Ascending aorta (tissue), 2 donors: ENCODE data around the gene CDKN2A. TPM values are rescaled to one million over a fixed set of nuclear protein-coding genes. Genes with fewer than 3 reads are reported as not detected.
A peak's percentile ranks its signal among the peaks of the same experiment; 100 is the strongest.

Experiments used
- DNase-seq, 2 donors: peaks; one replicate each; pipeline ENCODE4 v3.0.0-alpha.2; 2019; ENCODE audit warnings: low spot score in 2 of 2
- H3K27ac ChIP-seq, 2 donors: fragments of 200-600 bp; sonication (generic); one replicate each; pipeline ENCODE4 v1.5.1; 2016 to 2017; ENCODE audit warnings: mild to moderate bottlenecking in 1 of 2
- H3K27me3 ChIP-seq: fragments of 200-600 bp; sonication (generic); one replicate; pipeline ENCODE4 v1.5.1; 2017
- H3K36me3 ChIP-seq, 2 donors: fragments of 200-600 bp; sonication (generic); one replicate each; pipeline ENCODE4 v1.5.1; 2016
- H3K4me1 ChIP-seq, 2 donors: fragments of 200-600 bp; sonication (generic); one replicate each; pipeline ENCODE4 v1.5.1; 2016 to 2017; ENCODE audit warnings: mild to moderate bottlenecking in 1 of 2
- H3K4me3 ChIP-seq, 2 donors: fragments of 200-600 bp; sonication (generic); one replicate each; pipeline ENCODE4 v1.5.1; 2016 to 2017; ENCODE audit warnings: mild to moderate bottlenecking in 1 of 2
- H3K9me3 ChIP-seq, 2 donors: fragments of 200-600 bp; sonication (generic); one replicate each; pipeline ENCODE4 v1.5.1; 2016
- intact Hi-C: fragments of 100-400 bp; cut with DNase I; formaldehyde crosslinking; loops from one replicate; pipeline ENCODE4 v1.15.1; 2023
- total RNA-seq: library from RNA; depleted of rRNA; stranded (reverse); fragments of >200 nt; gene quantifications from one replicate; pipeline ENCODE4 v1.1.0, GENCODE V29; 2016
- TF ChIP-seq, protein P1 (sequence below), 3 experiments: fragments of 200-600 bp in 2 of 3; fragments of 450-650 bp in 1 of 3; sonication (generic) in 2 of 3; IDR thresholded peaks; one replicate each; pipeline ENCODE4 v1.5.1; 2016 to 2019; ENCODE audit warnings: antibody characterized with exemption in 3 of 3, mild to moderate bottlenecking in 1 of 3, moderate library complexity in 1 of 3

CDKN2A gene
- total RNA-seq, 1 donor from 2014 or later = 17.1 TPM

DNA sequence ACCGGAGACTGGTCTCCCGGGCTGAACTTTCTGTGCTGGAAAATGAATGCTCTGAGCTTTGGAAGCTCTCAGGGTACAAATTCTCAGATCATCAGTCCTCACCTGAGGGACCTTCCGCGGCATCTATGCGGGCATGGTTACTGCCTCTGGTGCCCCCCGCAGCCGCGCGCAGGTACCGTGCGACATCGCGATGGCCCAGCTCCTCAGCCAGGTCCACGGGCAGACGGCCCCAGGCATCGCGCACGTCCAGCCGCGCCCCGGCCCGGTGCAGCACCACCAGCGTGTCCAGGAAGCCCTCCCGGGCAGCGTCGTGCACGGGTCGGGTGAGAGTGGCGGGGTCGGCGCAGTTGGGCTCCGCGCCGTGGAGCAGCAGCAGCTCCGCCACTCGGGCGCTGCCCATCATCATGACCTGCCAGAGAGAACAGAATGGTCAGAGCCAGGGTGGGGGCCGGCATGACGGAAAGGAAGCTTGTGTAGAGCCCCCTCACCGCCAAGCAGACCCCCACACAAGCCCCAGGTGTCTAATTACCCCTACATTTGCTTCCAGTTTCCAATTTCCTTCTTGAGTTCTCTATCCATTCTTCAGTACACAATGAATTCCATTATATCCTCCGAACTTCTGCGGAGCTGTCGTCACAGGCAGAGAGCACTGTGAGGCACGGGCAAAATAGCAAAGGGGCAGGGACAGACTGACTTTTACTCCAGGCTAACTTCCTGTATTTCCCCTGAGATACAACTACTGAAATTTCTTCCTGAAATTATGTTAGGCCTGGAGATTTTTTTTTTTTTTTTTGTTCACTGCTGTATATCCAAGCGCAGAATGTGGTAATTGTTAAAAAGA lies 23.2 kb downstream of the CDKN2A start:
- H3K27me3 ChIP-seq = peaks cover 66% of the 10 kb centered on the region
- H3K4me3 ChIP-seq = no peak overlapping the region
- TF ChIP-seq, protein P1, sequence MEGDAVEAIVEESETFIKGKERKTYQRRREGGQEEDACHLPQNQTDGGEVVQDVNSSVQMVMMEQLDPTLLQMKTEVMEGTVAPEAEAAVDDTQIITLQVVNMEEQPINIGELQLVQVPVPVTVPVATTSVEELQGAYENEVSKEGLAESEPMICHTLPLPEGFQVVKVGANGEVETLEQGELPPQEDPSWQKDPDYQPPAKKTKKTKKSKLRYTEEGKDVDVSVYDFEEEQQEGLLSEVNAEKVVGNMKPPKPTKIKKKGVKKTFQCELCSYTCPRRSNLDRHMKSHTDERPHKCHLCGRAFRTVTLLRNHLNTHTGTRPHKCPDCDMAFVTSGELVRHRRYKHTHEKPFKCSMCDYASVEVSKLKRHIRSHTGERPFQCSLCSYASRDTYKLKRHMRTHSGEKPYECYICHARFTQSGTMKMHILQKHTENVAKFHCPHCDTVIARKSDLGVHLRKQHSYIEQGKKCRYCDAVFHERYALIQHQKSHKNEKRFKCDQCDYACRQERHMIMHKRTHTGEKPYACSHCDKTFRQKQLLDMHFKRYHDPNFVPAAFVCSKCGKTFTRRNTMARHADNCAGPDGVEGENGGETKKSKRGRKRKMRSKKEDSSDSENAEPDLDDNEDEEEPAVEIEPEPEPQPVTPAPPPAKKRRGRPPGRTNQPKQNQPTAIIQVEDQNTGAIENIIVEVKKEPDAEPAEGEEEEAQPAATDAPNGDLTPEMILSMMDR (IDR thresholded peaks at IDR 0.05) = no peak
- H3K4me1 ChIP-seq = peaks cover 0 to 8% of the 10 kb centered on the region in 2 donors
- intact Hi-C loops = no loop called here
- DNase-seq = peak in 1 of 2 donors; percentile 53
- no peaks in the 10 kb centered on the region for H3K9me3 ChIP-seq
- no peak overlapping the region for H3K27ac ChIP-seq
- no peaks in the 10 kb centered on the region for H3K36me3 ChIP-seq

DNA sequence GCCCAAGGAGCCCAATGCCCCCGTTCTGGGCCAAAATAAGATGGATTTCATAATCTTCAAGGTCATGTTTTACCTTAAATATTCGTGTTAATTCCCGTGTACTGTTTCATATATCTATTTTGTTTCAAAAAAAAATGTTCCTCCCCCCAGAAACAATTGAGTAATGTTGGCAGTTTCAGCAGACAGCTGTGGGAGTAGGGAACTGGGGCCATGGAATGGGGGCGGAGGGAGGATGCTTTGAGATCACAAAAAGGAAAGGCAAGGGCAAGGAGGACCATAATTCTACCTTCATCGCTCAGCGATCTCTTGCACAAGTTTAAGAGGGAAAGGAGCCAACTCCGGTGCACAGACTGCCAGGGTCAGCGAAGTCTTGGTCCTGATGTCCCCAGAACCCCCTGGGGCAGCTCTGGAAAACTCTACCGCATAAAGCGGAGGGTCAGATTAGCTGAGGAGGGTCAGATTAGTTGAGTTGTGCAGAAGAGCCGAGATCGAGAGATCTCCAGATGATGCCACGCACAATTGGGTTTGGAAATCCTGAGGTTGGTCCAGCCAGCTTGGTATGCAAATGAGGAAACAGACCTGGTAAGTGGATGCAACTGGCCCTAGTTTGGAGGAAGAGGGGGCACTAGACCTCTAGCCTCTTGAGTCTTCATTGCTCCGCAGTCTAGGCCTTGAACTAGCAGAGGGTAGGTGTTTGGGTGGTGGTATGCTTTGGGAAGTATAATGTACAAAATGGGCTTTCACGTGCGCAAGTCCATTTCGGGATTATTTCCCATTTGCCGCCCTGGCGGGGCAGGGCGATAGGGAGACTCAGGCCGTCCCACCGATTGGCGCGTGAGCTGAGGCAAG lies 24.0 kb downstream of the CDKN2A start:
- DNase-seq = no peak
- Histone ChIP-seq H3K27me3 (peaks cover 71% of the 10 kb centered on the region), H3K4me3 (no peak overlapping the region), H3K36me3 (no peaks in the 10 kb centered on the region), H3K27ac (no peak overlapping the region), H3K9me3 (no peaks in the 10 kb centered on the region), H3K4me1 (peaks cover 2 to 10% of the 10 kb centered on the region in 2 donors)
- intact Hi-C loops = no loop called here
- TF ChIP-seq, protein P1 (IDR thresholded peaks at IDR 0.05) = no peak

DNA sequence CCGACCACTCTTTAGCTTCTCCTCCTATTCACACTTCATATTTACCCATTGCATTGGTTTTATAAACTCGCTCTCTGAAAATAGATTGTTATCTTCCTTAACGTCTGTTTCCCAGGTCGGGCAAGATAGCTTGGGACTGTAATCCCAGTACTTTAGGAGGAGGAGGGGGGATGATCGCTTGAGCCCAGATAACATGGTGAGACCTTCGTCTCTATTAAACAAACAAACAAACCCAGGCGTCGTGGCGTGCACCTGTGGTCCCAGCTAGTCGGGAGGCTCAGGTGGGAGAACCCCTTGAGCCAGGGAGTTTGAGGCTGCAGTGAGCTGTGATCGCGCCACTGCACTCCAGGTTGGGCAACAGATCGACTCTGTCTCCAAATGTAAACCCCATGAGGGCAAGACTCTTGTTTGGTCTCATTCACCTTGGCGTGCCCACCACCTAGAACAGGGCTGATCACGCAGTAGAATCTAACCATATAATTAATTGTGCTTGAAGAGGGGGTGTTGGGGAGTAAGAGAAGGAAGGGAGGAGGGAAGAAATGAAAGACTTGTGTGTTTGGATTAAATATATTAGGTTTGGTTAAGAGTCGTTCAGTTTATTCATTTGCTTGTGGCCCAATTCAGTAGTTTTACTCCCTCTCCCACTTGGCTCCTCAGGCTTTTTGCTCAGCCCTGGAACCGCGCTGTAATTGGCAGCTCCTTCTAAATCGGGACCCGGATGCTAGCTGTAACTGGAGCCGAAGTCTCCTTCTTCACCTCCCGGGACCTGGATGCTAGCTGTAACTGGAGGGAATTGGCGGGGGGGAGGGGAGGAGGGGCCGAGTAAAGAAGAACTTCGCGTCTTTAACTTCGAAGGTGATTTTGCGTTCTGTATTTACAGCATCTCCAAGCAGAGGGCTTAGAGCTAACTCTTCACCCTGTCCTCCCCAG lies 24.9 kb downstream of the CDKN2A start:
- DNase-seq = no peak
- no peaks in the 10 kb centered on the region for H3K36me3 ChIP-seq
- peaks cover 68% of the 10 kb centered on the region for H3K27me3 ChIP-seq
- no peak overlapping the region for H3K4me3 ChIP-seq
- intact Hi-C loops = no loop called here
- no peak overlapping the region for H3K27ac ChIP-seq
- peaks cover 0 to 6% of the 10 kb centered on the region in 2 donors for H3K9me3 ChIP-seq
- peaks cover 4 to 5% of the 10 kb centered on the region in 2 donors for H3K4me1 ChIP-seq
- TF ChIP-seq, protein P1 (IDR thresholded peaks at IDR 0.05) = no peak

DNA sequence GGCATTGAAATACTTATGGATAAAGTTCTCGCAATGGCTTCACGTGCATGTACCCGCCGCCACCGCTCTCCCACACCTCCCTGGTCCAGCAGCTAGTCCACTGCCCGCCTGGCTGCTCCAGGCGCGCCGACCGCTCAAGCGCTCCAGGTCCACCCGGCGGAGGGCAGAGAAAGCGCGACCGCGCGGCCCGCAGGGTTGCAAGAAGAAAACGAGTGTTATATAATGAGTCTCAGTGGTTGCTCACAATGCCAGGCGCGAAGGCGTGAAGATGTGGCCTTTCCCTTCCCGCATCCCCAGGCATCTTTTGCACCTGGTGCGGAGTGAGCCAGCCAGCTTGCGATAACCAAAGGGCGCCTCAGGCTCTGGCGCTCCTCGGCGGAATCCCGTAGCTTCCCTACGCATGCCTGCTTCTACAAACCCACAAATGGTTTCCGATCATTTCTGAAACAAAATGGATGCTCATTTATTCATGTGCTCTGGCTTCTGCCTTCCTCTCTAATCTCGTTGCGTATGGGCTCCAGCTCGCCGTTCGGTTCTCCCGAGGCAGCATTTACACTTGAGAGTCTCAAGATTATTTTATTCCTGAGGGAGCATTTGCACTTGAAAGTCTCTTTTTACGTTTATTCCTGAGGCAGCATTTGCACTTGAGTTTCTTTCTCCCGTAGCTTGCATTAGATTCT lies 25.7 kb downstream of the CDKN2A start:
- TF ChIP-seq, protein P1 (IDR thresholded peaks at IDR 0.05) = no peak
- peaks cover 63% of the 10 kb centered on the region for H3K27me3 ChIP-seq
- intact Hi-C loops = no loop called here
- peaks cover 4 to 5% of the 10 kb centered on the region in 2 donors for H3K4me1 ChIP-seq
- no peaks in the 10 kb centered on the region for H3K36me3 ChIP-seq
- H3K27ac ChIP-seq = no peak overlapping the region
- DNase-seq = no peak
- peaks cover 0 to 6% of the 10 kb centered on the region in 2 donors for H3K9me3 ChIP-seq
- peak overlapping the region in 1 of 2 donors; percentile 16 for H3K4me3 ChIP-seq
